ENCODE results near the gene METTL9.
A peak's percentile ranks its signal among the peaks of the same experiment; 100 is the strongest.

The METTL9 gene

GRCh38 chr16:21599122-21600030 lies at the start of gene METTL9 (continued):
- TF ChIP-seq ZNF830 (tag by site-specific recombination; IDR thresholded peaks at IDR 0.05; ENCODE audit: low read depth) (no peak), ZNF366 (tag by site-specific recombination; conservative IDR thresholded peaks at IDR 0.05) (0 out of 2 replicates have a peak, but pooled peaks have one; percentile 21), ZNF274 (IDR thresholded peaks at IDR 0.05; ENCODE audit: low read length) (no peak), ZNF274 (tag by site-specific recombination; IDR thresholded peaks at IDR 0.05; ENCODE audit: borderline replicate concordance) (no peak), ZNF530 (tag by site-specific recombination; IDR thresholded peaks at IDR 0.05; ENCODE audit: low read depth) (no peak), ZNF585B (tag by site-specific recombination; IDR thresholded peaks at IDR 0.05) (no peak), ZNF280C (tag by site-specific recombination; IDR thresholded peaks at IDR 0.05) (no peak), REST (tag by site-specific recombination; IDR thresholded peaks at IDR 0.05) (peak; percentile 74; the same call in 1 of the 2 replicates), ZNF513 (tag by site-specific recombination; IDR thresholded peaks at IDR 0.05) (no peak; the same call in 1 of the 2 replicates), FEZF1 (tag by site-specific recombination; IDR thresholded peaks at IDR 0.05) (no peak), ZNF214 (tag by site-specific recombination; IDR thresholded peaks at IDR 0.05; ENCODE audit: borderline replicate concordance) (no peak), ZNF580 (tag by site-specific recombination; IDR thresholded peaks at IDR 0.05) (peak; percentile 91), ZFP69B (tag by site-specific recombination; IDR thresholded peaks at IDR 0.05) (peak; percentile 84), ZXDB (tag by site-specific recombination; IDR thresholded peaks at IDR 0.05) (peak; percentile 98), BCL11A (tag by site-specific recombination; IDR thresholded peaks at IDR 0.05; ENCODE audit: low read depth) (no peak), ZEB2 (tag by site-specific recombination; IDR thresholded peaks at IDR 0.05) (peak; percentile 94), ZBTB17 (tag by site-specific recombination; IDR thresholded peaks at IDR 0.05) (peak; percentile 79), ZSCAN4 (tag by site-specific recombination; IDR thresholded peaks at IDR 0.05) (peak; percentile 48; the same call in 1 of the 2 replicates), ZNF202 (tag by site-specific recombination; IDR thresholded peaks at IDR 0.05; ENCODE audit: borderline replicate concordance) (no peak), ZNF654 (tag by site-specific recombination; IDR thresholded peaks at IDR 0.05; ENCODE audit: low read depth) (no peak), ZSCAN16 (tag by site-specific recombination; IDR thresholded peaks at IDR 0.05) (no peak), ZNF555 (tag by site-specific recombination; conservative IDR thresholded peaks at IDR 0.05) (no peak), ZNF335 (tag by site-specific recombination; conservative IDR thresholded peaks at IDR 0.05) (peak; percentile 82), ZNF211 (tag by site-specific recombination; IDR thresholded peaks at IDR 0.05; ENCODE audit: low read depth) (no peak), ZNF140 (tag by site-specific recombination; IDR thresholded peaks at IDR 0.05) (no peak), ZNF132 (tag by site-specific recombination; IDR thresholded peaks at IDR 0.05; ENCODE audit: borderline replicate concordance) (no peak), KLF17 (tag by site-specific recombination; IDR thresholded peaks at IDR 0.05) (peak; percentile 99), ZNF707 (tag by site-specific recombination; IDR thresholded peaks at IDR 0.05) (no peak)
